Osteocyte (in vitro differentiated cells): ENCODE results near the gene CACTIN. TPM values are rescaled to one million over a fixed set of nuclear protein-coding genes. Genes with fewer than 3 reads are reported as not detected.
A peak's percentile ranks its signal among the peaks of the same experiment; 100 is the strongest.

Source experiments
- DNase-seq: peaks from one replicate; pipeline ENCODE4 v3.0.0; 2021; ENCODE audit warnings: mixed read lengths; ENCODE audit not compliant: unreplicated experiment; ENCODE audit errors: extremely low spot score
- H3K27ac Mint-ChIP-seq: one replicate; pipeline ENCODE4 v1.8.0; 2021; ENCODE audit warnings: mild to moderate bottlenecking, mixed read lengths; ENCODE audit not compliant: unreplicated experiment
- H3K27me3 Mint-ChIP-seq: one replicate; pipeline ENCODE4 v1.8.0; 2021; ENCODE audit warnings: mixed read lengths; ENCODE audit not compliant: unreplicated experiment
- H3K36me3 Mint-ChIP-seq: one replicate; pipeline ENCODE4 v1.8.0; 2021; ENCODE audit warnings: mixed read lengths; ENCODE audit not compliant: unreplicated experiment
- H3K4me1 Mint-ChIP-seq: one replicate; pipeline ENCODE4 v1.8.0; 2021; ENCODE audit warnings: mixed read lengths; ENCODE audit not compliant: unreplicated experiment
- H3K4me3 Mint-ChIP-seq: one replicate; pipeline ENCODE4 v1.8.0; 2021; ENCODE audit warnings: mild to moderate bottlenecking, moderate library complexity, mixed read lengths; ENCODE audit not compliant: unreplicated experiment
- H3K9me3 Mint-ChIP-seq: one replicate; pipeline ENCODE4 v1.8.0; 2021; ENCODE audit warnings: mixed read lengths; ENCODE audit not compliant: unreplicated experiment
- CTCF ChIP-seq: fragments of 200-600 bp; sonication (generic); IDR thresholded peaks from 2 replicates; pipeline ENCODE4 v1.5.0; 2021; ENCODE audit warnings: antibody characterized with exemption, mild to moderate bottlenecking, moderate library complexity
- total RNA-seq: library from RNA; stranded (reverse); gene quantifications from 2 replicates; pipeline ENCODE4 v1.2.1, GENCODE V29; 2021

Gene CACTIN
- total RNA-seq, 1 donor from 2014 or later, result 24.7 TPM

DNA sequence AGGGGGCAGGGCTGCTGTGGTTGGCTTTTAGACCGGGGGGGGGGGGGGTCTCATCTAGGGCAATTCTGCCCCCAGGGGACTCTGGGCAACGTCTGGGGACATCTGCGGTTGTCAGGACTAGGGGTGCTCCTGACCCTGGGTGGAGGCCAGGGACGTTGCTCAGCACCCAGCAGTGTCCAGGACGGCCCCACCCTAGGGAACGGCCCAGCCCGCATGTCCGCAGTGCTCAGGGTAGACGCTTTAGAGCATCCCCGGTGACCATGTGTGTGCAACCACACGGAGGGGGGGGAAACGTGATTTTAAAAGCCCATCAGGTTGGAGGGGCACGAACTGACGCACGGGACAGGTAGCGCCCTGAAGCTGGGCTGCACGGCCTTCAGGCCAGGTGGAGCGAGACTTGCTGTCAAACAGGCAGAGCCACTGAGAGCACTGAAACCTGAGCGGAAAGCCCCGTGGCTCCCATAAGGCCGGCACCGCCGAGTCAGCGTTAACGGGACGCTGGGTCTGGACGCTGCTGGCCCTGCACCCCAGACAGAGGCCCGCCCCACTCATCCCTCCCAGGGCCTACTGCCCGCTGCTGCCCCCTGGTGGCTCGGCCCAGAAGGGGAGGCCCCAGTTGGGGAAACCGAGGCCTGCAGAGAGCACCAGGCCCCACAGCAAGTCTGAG, 8.3 kb downstream of the CACTIN start:
- H3K9me3 Mint-ChIP-seq, result no peaks in the 10 kb centered on the region
- peaks cover 1% of the 10 kb centered on the region for H3K36me3 Mint-ChIP-seq
- H3K27ac Mint-ChIP-seq, result no peak overlapping the region
- peak; percentile 83 for TF ChIP-seq CTCF
- no peak for DNase-seq
- H3K4me1 Mint-ChIP-seq, result no peaks in the 10 kb centered on the region
- no peaks in the 10 kb centered on the region for H3K27me3 Mint-ChIP-seq
- H3K4me3 Mint-ChIP-seq, result no peak overlapping the region

DNA sequence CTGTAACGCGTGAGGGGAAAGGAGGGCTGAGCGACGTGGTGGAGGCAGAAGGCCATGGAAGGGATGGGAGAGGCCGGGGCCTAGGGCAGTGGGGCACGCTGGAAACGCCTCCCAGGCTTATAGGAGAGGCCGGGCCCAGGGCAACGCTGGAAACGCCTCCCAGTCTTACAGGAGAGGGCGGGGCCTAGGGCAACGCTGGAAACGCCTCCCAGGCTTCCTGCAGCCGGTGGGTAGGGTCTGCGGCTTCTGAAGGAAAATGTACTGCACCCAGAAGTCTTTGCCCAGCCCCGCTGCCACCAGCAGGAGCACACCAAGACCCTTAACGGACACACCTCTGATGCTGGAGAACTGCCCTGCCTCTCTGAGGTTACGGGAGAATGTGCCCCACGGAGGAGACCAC, 9.1 kb downstream of the CACTIN start:
- no peak for DNase-seq
- H3K27ac Mint-ChIP-seq, result no peak overlapping the region
- H3K27me3 Mint-ChIP-seq, result no peaks in the 10 kb centered on the region
- H3K4me3 Mint-ChIP-seq, result no peak overlapping the region
- no peaks in the 10 kb centered on the region for H3K9me3 Mint-ChIP-seq
- H3K4me1 Mint-ChIP-seq, result no peaks in the 10 kb centered on the region
- TF ChIP-seq CTCF, result no peak
- peaks cover 1% of the 10 kb centered on the region for H3K36me3 Mint-ChIP-seq

DNA sequence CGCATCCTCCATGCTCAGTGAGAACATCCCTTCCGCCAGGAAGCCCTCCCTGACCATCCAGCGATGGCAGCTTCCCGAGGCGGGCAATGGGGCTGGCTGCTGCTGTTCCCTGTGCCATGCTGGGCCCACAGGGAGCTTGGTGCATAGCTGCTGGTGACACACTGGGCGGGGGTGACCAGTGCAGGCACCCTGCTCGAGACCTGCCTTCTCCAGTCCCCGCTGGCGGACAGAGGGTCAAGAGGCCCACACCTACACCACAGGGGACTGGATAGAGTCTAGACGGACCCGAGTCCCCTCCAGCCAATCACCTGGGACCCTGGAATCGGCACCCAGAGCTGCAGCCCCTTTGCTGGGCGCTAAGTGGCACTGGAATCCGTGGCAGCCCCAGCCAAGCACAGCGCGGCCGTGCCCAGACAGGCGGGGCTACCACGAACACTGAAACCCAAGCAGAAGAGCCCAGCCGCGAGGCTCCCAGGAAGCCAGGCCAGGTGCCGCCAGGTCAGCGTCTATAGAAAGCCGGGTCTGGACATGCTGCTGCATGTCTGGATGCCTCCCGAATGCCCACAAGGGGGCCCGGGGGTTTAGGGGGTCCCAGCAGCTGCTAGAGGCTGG, 11.0 kb downstream of the CACTIN start:
- H3K36me3 Mint-ChIP-seq, result no peaks in the 10 kb centered on the region

DNA sequence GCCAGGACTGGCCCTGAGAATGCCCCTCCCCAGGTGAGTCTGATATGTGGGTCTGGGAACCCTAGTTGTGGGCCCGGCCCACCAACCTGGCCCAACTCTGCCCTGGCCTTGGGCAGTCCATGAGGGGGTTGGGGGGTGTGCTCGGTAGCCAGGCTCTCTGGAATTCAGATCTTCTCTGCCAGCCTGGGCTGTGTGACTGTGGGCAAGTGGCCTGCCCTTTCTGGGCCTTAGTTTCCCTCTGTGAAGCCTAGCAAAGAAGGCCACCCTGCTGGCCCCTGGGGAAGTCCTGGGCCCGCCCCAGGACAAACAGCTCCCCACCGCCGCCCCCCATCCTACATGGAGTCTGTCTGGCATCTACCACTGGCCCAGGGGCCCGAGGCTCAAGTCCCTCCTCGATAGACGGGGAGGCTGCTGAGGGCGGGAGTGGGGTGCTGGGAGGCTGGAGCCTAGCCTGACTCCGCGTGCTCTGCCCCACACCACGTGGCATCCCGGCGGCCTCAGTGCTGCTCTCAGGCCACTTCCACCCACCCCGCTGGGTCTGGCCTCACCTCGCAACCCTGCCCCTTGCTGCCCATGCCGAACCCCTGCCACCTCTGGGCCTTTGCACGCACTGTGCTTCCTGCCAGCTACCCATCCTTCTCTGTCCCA, 11.6 kb downstream of the CACTIN start:
- DNase-seq, result no peak
- Mint-ChIP-seq H3K36me3 (no peaks in the 10 kb centered on the region), H3K27me3 (no peaks in the 10 kb centered on the region), H3K27ac (no peak overlapping the region), H3K4me3 (no peak overlapping the region), H3K4me1 (peaks cover 6% of the 10 kb centered on the region), H3K9me3 (no peaks in the 10 kb centered on the region)
- no peak for TF ChIP-seq CTCF

More for the DNA sequence above, 11.0 kb downstream of the CACTIN start:
- Mint-ChIP-seq H3K27me3 (no peaks in the 10 kb centered on the region), H3K4me1 (peaks cover under 1% of the 10 kb centered on the region), H3K27ac (no peak overlapping the region), H3K9me3 (no peaks in the 10 kb centered on the region), H3K4me3 (no peak overlapping the region)
- DNase-seq, result no peak
- TF ChIP-seq CTCF, result no peak
